ENCODE measurements around the gene EIF5. TPM values are rescaled to one million over a fixed set of nuclear protein-coding genes. Genes with fewer than 3 reads are reported as not detected.

The EIF5 gene
- total RNA-seq = 100 to 1,000 TPM; 255 to 342 (median 314) TPM
- long read RNA-seq, donor 1, full-length matches to known transcripts = 185 of 352 reads
- long read RNA-seq, donor 1, partial matches to known transcripts = 134 of 352 reads
- long read RNA-seq, donor 1, other reads (novel, unspliced or antisense) = 33 of 352 reads
- long read RNA-seq, donor 2, full-length matches to known transcripts = 11 of 196 reads
- long read RNA-seq, donor 2, partial matches to known transcripts = 179 of 196 reads
- long read RNA-seq, donor 2, other reads (novel, unspliced or antisense) = 6 of 196 reads

GRCh38 chr14:103333754-103334643 lies at the start of gene EIF5:
Gene EIF5 (plus strand): TSS chr14:103334237. CDS start chr14:103335861, 1,624 bp downstream.
- Histone ChIP-seq H3K9me3 (no peaks in the 10 kb centered on the region), H3K4me1 (ENCODE audit: low read depth) (peaks cover 19% of the 10 kb centered on the region), H3K4me3 (peak within 1 kb of the TSS; percentile 97), H3K36me3 (ENCODE audit: low read depth) (peaks cover 19% of the 10 kb centered on the region)
- intact Hi-C loops (cut with DNase I, micrococcal nuclease) = no loop called here
- ATAC-seq (peak; percentile 92), DNase-seq (peak; percentile 99)
- TF ChIP-seq CTCF (IDR thresholded peaks at IDR 0.05) = no peak

DNA sequence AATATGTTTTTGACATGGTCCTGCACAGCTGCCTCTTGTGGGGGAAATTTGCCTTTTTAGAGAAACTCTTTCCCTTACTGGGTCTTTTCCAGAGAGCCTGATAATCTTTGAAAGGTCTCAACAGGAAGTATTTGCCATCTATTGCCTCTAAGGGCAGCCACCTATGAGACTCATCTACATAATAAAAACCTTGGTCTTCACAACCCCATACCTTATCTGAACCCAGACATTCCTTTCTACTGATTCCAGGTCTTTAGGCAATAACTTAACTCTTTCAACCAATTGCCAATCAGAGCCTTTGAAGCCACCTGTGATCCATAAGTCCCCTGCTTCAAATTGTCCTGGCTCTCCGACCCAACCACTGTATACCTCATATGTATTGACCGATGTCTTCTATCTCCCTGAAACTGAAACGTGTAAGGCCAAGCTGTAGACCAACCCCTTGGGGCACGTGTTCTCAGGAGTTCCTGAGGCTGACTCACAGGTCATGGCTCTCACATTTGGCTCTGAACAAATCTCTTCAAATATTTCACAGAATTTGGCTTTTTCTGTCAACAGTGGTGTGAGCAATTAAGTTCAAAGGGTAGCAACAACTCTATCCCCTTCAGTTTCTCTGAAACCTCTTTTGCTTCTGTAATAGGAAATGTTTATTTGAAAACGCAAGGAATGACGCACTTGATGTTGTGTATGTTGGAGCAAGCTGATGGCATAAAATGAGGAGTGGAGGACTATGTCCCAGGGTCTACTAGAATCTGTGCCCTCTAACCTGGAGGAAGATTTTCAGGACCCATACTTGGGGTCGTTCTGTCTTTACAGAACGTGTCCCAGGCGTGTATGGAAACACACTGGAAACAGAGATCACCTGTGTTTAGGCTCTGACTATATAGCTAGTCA lies 49.2 kb upstream of the EIF5 start:
- DNase-seq (no peak), ATAC-seq (no peak)
- no peaks in the 10 kb centered on the region for H3K36me3 ChIP-seq (ENCODE audit: low read depth)
- intact Hi-C loops (cut with DNase I, micrococcal nuclease) = loop anchor here in 1 of 2 donors (10.0 kb wide), 1 partner anchor 100 kb away; no protein-coding TSS in a partner anchor
- H3K4me3 ChIP-seq = no peak overlapping the region
- H3K9me3 ChIP-seq = no peaks in the 10 kb centered on the region
- no peak for TF ChIP-seq CTCF (IDR thresholded peaks at IDR 0.05)
- no peaks in the 10 kb centered on the region for H3K4me1 ChIP-seq (ENCODE audit: low read depth)

DNA sequence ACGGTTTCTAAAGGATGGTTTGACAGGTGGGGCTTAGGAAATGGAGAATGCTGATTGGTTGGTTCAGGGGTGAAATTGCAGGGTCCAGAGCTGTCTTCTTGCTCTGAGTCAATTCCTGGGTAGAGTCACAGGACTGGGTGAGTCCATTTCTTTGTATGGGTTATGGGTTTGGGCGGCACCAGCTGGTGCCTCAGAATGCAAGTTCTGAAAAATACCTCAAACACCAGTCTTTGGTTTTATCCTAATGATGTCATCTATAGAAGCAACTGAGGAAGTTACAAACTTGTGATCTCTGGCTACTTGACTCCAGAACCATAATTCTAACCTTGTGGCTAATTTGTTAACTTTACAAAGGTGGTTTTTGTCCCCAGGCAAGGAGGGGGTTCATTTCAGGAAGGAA lies 47.6 kb upstream of the EIF5 start:
- no peak for TF ChIP-seq CTCF (IDR thresholded peaks at IDR 0.05)
- no peaks in the 10 kb centered on the region for H3K36me3 ChIP-seq (ENCODE audit: low read depth)
- ATAC-seq (no peak), DNase-seq (no peak)
- no peaks in the 10 kb centered on the region for H3K4me1 ChIP-seq (ENCODE audit: low read depth)
- no peaks in the 10 kb centered on the region for H3K9me3 ChIP-seq
- no peak overlapping the region for H3K4me3 ChIP-seq
- intact Hi-C loops (cut with DNase I, micrococcal nuclease) = loop anchor here in 1 of 2 donors (10.0 kb wide), 1 partner anchor 102 kb away; no protein-coding TSS in a partner anchor

GRCh38 chr14:103286968-103287850 lies 46.8 kb upstream of the EIF5 start:
- Histone ChIP-seq H3K4me1 (ENCODE audit: low read depth) (no peaks in the 10 kb centered on the region), H3K4me3 (no peak overlapping the region), H3K9me3 (no peaks in the 10 kb centered on the region), H3K36me3 (ENCODE audit: low read depth) (no peaks in the 10 kb centered on the region)
- no peak for DNase-seq
- no peak for TF ChIP-seq CTCF (IDR thresholded peaks at IDR 0.05)
- intact Hi-C loops (cut with DNase I, micrococcal nuclease) = loop anchor here in 1 of 2 donors (10.0 kb wide), 1 partner anchor 102 kb away; no protein-coding TSS in a partner anchor
- no peak for ATAC-seq

Measured in mucosa of descending colon (tissue), 3 donors.